Astrocyte of the cerebellum (primary cell): ENCODE results near the gene BSG.
"Not testable (repeated sequence)": the region's sequence is repeated elsewhere in the genome, so short reads cannot be mapped to it uniquely, and the experiment has no call there.

ENCODE experiments used
- DNase-seq: peaks from one replicate; pipeline ENCODE4 v3.0.0-alpha.2; 2011; ENCODE audit warnings: low read depth
- H3K4me3 ChIP-seq: 2 replicates; pipeline ENCODE4 v1.5.1; 2011; ENCODE audit warnings: mild to moderate bottlenecking, low read depth, low read length, moderate library complexity
- CTCF ChIP-seq: IDR thresholded peaks from 2 replicates; pipeline ENCODE4 v1.5.1; 2012; ENCODE audit warnings: low read length, low read depth, moderate library complexity, mild to moderate bottlenecking; ENCODE audit errors: missing control alignments
- in situ Hi-C: cut with HindIII; loops from 2 replicates; pipeline ENCODE4 v1.10.0; 2017; ENCODE audit warnings: low sequenced_read_pairs

Gene BSG

DNA sequence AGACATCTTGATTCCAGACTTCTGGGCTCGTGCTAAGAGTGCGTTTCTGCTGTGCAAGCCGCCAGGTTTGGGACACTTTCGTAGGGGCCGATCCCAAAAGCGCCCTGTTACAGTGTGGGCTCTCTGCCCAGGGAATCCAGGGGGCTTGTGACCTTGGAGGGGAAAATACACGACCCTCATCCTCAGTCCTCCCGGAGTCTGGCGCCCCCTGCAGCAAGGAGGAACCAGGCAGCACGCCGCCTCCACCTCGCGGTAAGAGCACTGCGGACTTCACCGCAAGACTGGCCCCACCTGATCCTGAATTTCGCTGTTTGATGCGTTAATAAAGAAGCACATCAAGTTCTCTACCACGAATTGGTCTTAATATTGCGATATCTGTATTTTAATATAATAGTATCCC lies 55.8 kb downstream of the BSG start:
- peak; percentile 40 for TF ChIP-seq CTCF
- in situ Hi-C loops: no loop called here

DNA sequence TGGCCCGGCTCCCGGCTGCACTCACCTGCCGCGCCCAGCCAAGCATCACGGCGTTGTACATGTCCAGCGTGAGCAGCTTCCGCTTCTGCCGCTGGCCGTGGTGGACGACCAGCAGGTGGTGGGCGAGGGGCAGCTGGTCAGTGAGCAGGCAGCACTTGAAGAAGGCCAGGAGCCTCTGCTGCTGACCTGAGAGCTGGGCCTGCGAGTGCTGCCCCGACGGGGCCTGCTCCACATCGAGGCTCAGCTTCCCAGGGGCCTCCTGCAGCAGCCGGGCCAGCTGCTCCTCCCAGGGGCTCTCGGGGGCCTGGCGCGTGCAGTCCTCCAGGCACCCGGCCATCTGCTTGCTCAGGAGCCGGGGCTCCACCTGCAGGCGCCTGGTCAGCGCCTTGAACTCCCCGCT lies 57.1 kb downstream of the BSG start:
- H3K4me3 ChIP-seq, in situ Hi-C loops, DNase-seq: not testable (repeated sequence)

More for the DNA sequence above, 55.8 kb downstream of the BSG start:
- DNase-seq: no peak
- H3K4me3 ChIP-seq: no peak overlapping the region

- in situ Hi-C loops: no loop called here
- DNase-seq: no peak
- H3K4me3 ChIP-seq: no peak overlapping the region
- no peak for TF ChIP-seq CTCF
These were observed 57.7 kb downstream of the BSG start for GRCh38 chr19:629961-630714.

DNA sequence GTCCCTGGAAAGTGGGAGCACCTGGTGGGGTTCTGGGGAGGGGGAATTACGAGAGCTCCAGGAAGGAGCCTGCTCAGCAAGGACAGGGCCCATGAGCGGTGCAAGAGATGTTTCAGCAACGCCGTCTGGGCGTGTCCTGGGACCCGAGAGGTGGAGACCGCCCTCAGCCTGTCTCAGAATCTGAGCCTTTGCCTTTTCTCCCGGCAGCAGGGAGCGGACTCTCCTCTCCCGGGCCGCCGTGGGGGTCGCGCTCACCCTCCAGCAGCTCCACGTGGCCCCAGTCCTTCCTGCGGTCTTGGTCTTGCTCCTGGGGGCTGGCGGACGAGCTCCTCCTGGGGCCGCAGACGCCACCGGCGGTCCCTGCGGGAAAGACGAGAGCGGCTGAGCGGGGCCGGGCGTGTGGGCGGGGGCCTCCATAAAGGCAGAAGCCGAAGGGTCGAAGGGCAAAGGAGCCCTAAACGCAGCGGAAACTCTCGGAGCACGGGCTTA lies 60.2 kb downstream of the BSG start:
- peak; percentile 28 for DNase-seq
- in situ Hi-C loops: no loop called here

More for the DNA sequence above, 60.2 kb downstream of the BSG start:
- no peak for TF ChIP-seq CTCF
- peak overlapping the region; percentile 89 for H3K4me3 ChIP-seq
